IMR-90 (cell line): Measurements from ENCODE around the gene METTL27.
"Not testable (repeated sequence)": the region's sequence is repeated elsewhere in the genome, so short reads cannot be mapped to it uniquely, and the experiment has no call there.

ENCODE experiments used
- BHLHE40 ChIP-seq: fragments of 150-350 bp; IDR thresholded peaks from 2 replicates; pipeline ENCODE4 v1.6.1; 2016; ENCODE audit warnings: mild to moderate bottlenecking, low read depth, low read length
- CTCF ChIP-seq: conservative IDR thresholded peaks from 2 replicates; pipeline ENCODE4 v1.5.1; 2012; ENCODE audit warnings: mild to moderate bottlenecking, low read depth, low read length, improper control_type of control experiment
- MAFK ChIP-seq: IDR thresholded peaks from 2 replicates; pipeline ENCODE4 v1.6.1; 2012; ENCODE audit warnings: low read depth, low read length, improper control_type of control experiment
- MXI1 ChIP-seq: IDR thresholded peaks from 2 replicates; pipeline ENCODE4 v1.6.1; 2012; ENCODE audit warnings: low read depth, mild to moderate bottlenecking, low read length, moderate library complexity, borderline replicate concordance
- POLR2A ChIP-seq: IDR thresholded peaks from 2 replicates; pipeline ENCODE4 v1.6.1; 2012; ENCODE audit warnings: mild to moderate bottlenecking, low read depth, low read length
- RAD21 ChIP-seq: IDR thresholded peaks from 2 replicates; pipeline ENCODE4 v1.6.1; 2012; ENCODE audit warnings: low read length, improper control_type of control experiment
- SMC3 ChIP-seq: fragments of 150-350 bp; IDR thresholded peaks from 2 replicates; pipeline ENCODE4 v1.6.1; 2016; ENCODE audit warnings: low read depth, mild to moderate bottlenecking, antibody characterized with exemption, low read length, moderate library complexity
- USF2 ChIP-seq: fragments of 150-350 bp; IDR thresholded peaks from 2 replicates; pipeline ENCODE4 v1.6.1; 2017; ENCODE audit warnings: mild to moderate bottlenecking, antibody characterized with exemption, low read length, low read depth

- TF ChIP-seq CTCF, POLR2A, BHLHE40, USF2, MAFK, RAD21, MXI1, SMC3: not testable (repeated sequence)
Observed at GRCh38 chr7:73795188-73795587, 47.1 kb downstream of the METTL27 start.
